DND-41 (cell line): ENCODE results near the gene BTBD16.

Experiments used
- EZH2 ChIP-seq: IDR thresholded peaks from 3 replicates; pipeline ENCODE4 v1.6.1; 2012; ENCODE audit warnings: borderline replicate concordance, low read depth, mild to moderate bottlenecking, moderate library complexity, low read length, inconsistent platforms; ENCODE audit not compliant: severe bottlenecking
- TF ChIP-seq, protein P1 (sequence below): IDR thresholded peaks from 2 replicates; pipeline ENCODE4 v1.5.1; 2012; ENCODE audit warnings: borderline replicate concordance, low read length, moderate library complexity, mild to moderate bottlenecking; ENCODE audit not compliant: poor library complexity, severe bottlenecking; ENCODE audit errors: extremely low read depth

DNA sequence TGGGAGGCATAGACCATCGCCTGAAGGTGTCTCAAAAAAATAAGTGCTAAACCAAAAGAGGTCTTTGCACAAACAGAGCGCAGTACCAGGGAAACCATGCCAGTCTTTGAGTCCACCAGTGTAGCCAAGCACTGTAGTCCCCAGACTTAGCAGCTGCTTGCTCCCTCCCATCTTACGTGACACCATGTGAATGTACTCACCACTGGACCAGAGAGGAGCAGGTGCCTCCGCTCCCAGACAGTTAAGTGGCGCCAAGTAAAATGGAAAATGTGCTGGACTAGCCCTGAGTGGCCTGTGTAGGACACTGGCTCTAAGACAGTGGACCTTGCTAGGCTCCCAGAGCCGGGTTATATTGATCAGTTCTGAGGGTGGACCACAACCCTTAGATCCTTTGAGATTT, 55.7 kb downstream of the BTBD16 start:
- TF ChIP-seq, protein P1, sequence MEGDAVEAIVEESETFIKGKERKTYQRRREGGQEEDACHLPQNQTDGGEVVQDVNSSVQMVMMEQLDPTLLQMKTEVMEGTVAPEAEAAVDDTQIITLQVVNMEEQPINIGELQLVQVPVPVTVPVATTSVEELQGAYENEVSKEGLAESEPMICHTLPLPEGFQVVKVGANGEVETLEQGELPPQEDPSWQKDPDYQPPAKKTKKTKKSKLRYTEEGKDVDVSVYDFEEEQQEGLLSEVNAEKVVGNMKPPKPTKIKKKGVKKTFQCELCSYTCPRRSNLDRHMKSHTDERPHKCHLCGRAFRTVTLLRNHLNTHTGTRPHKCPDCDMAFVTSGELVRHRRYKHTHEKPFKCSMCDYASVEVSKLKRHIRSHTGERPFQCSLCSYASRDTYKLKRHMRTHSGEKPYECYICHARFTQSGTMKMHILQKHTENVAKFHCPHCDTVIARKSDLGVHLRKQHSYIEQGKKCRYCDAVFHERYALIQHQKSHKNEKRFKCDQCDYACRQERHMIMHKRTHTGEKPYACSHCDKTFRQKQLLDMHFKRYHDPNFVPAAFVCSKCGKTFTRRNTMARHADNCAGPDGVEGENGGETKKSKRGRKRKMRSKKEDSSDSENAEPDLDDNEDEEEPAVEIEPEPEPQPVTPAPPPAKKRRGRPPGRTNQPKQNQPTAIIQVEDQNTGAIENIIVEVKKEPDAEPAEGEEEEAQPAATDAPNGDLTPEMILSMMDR = no peak
- TF ChIP-seq EZH2 = no peak
